SH-SY5Y (cell line): ENCODE results near the gene SCP2.

ENCODE experiments used
- GATA2 ChIP-seq: IDR thresholded peaks from 2 replicates; pipeline ENCODE4 v1.6.1; 2011; ENCODE audit warnings: mild to moderate bottlenecking, low read depth, low read length
- GATA3 ChIP-seq: IDR thresholded peaks from 2 replicates; pipeline ENCODE4 v1.6.1; 2011; ENCODE audit warnings: low read depth, mild to moderate bottlenecking, low read length, moderate library complexity

DNA sequence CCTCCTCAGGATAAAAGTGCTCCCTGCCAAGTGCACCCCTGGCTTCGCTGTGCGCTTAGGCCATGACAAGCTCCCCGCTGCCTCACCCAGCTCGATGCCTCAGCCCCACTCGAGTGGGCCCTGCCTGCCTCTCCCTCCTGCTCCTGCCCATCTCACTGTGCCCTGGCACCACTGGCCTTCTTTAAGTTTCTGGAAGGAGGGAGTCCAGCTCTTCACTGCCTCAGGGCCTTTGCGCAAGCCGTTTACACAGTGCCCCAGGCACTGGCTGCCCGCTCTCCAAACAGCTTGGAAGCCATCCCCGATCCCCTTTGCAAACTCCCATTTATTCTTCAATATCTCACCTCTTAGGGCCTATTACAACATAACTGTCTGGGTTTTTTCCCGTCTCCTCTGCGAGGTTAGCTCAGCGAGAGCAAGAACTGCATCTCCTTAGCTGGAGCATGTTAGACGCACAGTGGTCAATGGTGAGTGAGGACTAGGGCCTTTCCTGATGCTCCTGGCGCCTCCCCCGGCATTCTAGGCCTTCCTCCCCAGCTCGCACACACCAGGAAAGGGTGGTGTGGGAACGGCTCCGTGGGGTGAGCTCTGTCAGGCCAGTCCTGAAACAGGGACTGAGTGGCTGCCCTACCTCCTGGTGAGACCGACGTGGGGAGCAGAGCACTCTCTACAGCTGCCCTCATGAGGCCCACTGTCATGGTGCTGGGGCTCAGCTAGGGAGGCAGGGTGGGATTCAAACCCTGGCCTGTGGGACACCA is 166.9 kb downstream of the SCP2 start:
- no peak for TF ChIP-seq GATA2
- no peak for TF ChIP-seq GATA3
